Ureter (tissue), 1 donor: ENCODE data around the gene UBE2A. TPM values are rescaled to one million over a fixed set of nuclear protein-coding genes. Genes with fewer than 3 reads are reported as not detected.

Experiments used
- DNase-seq: peaks from one replicate; pipeline ENCODE4 v3.0.0-alpha.2; 2020; ENCODE audit warnings: low spot score
- total RNA-seq: library from RNA; stranded (reverse); gene quantifications from one replicate; pipeline ENCODE4 v1.2.4, GENCODE V29; 2023
- donor health status: DM: yes; HTN: yes; CAD: no.

Gene UBE2A
- total RNA-seq, 1 donor from 2014 or later, result 39.9 TPM

DNA sequence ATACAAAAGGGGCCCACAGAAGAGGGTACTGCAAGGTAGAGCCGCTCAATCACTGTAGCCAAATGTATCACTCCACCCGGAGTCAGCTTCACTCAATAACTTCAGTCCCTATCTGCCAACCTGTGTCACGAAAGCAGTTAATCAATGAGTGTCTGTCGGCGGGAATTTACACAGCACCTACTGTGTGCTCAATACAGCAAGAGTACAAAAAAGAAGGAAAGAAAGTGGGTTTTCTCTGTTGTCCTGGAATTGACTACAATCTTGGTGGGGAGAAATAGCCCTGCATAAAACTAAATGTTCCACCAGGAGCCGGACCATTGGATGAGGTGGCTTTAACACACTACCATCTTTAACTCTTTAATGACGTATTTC, 32.6 kb downstream of the UBE2A start:
- no peak for DNase-seq

DNA sequence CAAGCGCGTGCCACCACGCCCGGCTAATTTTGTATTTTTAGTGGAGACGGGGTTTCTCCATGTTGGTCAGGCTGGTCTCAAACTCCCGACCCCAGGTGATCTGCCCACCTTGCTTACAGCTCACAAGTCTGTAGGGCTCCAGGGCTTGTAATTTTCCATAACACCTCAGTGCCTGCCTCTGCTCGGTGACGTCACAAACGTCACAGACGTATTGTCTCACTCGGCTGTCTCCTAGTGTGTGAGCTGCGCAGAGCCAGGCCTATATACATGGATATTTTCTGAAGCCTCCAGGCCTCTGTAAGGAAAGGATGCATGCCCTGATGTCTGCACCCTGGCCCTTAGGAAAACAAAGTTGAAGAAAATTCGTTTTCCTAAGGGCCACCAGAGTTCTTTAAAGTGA, 40.4 kb downstream of the UBE2A start:
- no peak for DNase-seq

DNA sequence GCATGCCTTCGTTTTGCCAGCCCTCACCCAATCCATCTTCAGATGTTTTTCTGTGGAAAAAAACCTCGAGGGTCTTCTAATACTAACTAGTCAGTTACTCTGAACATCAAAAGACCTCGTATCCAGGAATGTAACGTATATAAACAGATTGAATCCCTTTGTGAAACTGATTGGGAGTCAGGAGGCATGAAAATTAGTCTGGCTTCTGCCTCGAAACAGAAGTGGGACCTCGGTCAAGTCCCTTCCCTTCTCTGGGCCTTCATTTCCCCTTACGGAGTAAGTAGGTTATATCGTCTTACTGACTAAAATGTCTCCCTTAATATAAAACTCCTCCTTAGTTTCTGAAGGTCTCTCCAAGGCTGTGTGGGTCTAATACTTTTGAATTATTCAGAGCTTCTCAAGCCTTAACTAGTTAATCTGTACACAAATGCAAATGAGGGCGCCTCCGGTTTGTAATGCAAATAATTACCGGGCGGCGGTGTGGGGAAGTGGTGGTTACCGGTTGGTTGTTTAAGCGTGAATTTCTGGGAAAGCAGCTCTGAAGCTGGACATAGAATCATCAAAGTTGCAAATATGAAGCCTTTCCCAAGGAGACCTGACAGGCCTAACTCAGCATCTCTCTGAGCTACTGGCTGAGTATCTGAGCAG, 43.3 kb downstream of the UBE2A start:
- DNase-seq, result no peak

DNA sequence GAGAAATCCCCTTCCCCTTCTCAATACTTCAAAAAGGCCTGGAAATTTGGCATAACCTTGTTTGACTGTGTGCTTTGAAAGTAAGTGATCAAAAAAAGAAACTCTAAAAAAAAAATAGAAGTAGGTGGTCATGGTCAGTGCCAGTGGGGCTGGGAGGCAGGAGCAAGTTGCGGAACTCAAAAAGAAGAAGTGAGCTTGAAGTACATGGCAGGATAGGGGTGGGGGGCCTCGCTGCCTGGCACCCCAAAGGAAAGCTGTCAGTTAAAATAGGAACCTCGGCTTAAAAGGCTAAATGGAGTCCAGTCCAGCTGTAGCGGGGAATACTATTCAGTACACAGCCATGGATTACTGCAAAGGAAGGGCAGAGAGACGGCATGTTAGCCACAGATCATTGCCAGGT, 44.1 kb downstream of the UBE2A start:
- no peak for DNase-seq

- DNase-seq, result no peak
Observed at GRCh38 chrX:119622356-119623232, 48.2 kb downstream of the UBE2A start.

DNA sequence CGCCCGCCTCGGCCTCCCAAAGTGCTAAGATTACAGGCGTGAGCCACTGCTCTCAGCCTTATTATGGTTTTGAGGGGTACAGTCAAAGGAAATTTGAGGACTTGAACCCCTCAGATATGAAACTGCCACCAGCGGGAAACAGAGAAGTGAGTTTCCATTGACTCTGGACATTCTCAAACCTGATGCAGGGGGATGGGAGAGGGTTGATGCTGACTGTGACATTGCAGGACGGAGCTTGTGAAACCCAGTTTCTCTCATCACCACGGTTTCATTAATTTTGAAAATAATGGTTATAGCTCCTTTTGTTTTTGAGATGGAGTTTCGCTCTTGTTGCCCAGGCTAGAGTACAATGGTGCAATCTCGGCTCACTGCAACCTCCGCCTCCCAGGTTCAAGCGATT, 50.1 kb downstream of the UBE2A start:
- DNase-seq, result no peak

- no peak for DNase-seq
Observed at GRCh38 chrX:119624951-119625668, 50.7 kb downstream of the UBE2A start.

DNA sequence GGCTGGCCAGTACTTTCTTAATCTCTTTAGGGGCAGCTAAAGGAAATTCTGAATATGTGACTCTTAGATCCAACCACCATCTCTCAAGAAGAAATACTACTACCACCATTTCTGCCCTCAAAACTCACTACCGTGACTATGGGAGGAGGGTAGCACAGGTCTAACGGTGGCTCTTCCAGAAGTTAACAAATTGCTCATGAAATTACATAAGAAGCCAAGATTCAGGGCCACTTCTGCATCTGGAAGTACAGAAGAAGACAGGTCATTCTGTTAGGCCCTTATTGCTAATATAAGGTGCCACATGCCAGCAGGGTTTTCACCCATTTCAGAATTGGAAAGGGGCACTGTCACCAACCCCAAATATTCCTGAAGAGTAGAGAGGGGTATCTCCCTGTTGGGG, 51.5 kb downstream of the UBE2A start:
- DNase-seq, result no peak

Other genes with a start within 250 kb of the UBE2A start
- gene SLC25A43, start 175.2 kb upstream of the UBE2A start, total RNA-seq, result 19.7 TPM
- gene SLC25A5, start 106.1 kb upstream of the UBE2A start, total RNA-seq, result 243 TPM
- 27.9 TPM for gene STEEP1, start 9.2 kb upstream of the UBE2A start, total RNA-seq
- gene NKRF, start 31.9 kb downstream of the UBE2A start, total RNA-seq, result 12.2 TPM
- 19.0 TPM for gene SEPTIN6, start 118.6 kb downstream of the UBE2A start, total RNA-seq
- 0.57 TPM for gene SOWAHD, start 184.0 kb downstream of the UBE2A start, total RNA-seq
- gene RPL39, start 217.1 kb downstream of the UBE2A start, total RNA-seq, result 1,906 TPM